RPMI8226 (cell line): Measurements from ENCODE around the gene GRM4.

Experiments used
- DNase-seq: peaks from one replicate; pipeline ENCODE4 v3.0.0-alpha.2; 2015

Gene GRM4

GRCh38 chr6:34106421-34106820, 39.5 kb downstream of the GRM4 start:
- DNase-seq: no peak

DNA sequence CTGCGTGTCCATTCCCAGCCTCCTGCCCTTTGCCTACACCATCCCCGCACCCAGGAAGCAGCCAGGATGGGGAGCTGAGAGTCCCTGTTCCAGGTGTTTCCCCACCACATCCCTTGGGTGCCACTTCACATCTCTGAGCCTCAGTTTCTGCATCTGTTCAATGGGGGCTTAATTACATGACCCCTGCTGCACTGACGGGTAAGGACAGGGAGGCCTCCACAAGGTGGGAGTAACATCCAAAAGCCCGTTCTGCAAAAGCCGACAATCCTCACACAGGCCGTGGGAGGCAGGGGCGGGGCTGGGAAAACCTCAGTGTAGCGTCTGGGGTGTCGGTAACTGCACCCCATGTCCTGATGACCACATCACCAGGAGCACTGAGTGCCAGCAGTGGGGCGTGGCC, 41.3 kb downstream of the GRM4 start:
- no peak for DNase-seq

DNA sequence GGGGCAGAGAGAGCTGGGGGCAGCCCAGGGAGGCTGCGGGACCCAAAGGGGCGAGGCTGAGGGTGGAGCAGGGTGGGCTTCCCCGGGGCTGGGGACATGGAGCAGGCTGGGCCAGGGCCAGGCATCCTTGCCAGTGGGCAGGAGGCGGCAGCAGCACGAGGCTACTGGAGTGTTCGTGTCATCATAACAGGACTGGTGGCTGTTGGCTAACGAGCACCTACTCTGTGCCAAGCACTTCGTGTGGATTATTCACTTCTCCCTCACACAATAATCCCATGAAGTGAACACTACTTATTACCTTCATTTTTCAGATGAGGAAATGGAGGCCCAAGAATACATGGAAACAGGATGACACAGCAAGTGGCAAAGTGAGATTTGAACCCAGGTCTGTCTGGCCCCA, 41.7 kb downstream of the GRM4 start:
- DNase-seq: no peak

DNA sequence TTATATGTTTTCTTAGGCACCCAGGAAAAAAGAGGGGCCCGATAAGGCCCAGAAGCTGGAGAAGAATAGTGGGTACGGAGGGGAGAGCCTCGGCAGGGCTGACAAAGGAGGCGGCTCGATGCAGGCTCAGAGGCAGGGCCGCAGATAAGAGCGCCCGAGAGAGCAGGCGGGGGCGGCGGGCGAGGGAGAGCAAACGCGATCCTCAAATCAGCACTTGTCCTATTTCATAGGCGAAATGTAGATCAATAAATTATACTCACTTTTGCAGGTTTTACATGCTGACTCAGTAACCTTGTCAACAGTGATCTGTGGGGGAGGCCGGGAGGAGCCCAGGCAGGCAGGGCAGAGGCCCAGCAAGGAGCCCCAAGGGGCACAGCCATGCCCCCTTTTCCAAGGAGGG, 42.6 kb downstream of the GRM4 start:
- no peak for DNase-seq

GRCh38 chr6:34102696-34103095, 43.2 kb downstream of the GRM4 start:
- DNase-seq: no peak

GRCh38 chr6:34102099-34102656, 43.7 kb downstream of the GRM4 start:
- DNase-seq: no peak

DNA sequence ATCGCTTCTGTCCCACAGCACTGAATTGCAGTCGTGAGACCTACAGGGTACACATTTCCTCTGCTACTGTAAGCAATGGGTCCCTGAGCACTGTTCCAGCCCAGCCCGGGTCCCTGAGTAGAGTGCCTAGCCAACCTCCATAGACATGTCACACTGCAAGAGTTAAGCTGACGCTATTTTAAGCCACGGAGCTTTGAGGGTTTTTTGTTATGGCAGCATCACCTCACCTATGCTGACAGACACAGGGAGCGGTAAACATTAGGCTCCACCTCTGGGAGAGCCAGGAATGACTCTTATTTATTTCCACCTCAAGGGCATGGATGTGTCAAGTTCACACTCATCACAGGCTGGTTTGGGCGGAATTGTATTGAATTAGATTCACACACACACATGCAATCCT, 45.1 kb downstream of the GRM4 start:
- DNase-seq: no peak

- no peak for DNase-seq
Measured at GRCh38 chr6:34099878-34100277, 46.0 kb downstream of the GRM4 start.

DNA sequence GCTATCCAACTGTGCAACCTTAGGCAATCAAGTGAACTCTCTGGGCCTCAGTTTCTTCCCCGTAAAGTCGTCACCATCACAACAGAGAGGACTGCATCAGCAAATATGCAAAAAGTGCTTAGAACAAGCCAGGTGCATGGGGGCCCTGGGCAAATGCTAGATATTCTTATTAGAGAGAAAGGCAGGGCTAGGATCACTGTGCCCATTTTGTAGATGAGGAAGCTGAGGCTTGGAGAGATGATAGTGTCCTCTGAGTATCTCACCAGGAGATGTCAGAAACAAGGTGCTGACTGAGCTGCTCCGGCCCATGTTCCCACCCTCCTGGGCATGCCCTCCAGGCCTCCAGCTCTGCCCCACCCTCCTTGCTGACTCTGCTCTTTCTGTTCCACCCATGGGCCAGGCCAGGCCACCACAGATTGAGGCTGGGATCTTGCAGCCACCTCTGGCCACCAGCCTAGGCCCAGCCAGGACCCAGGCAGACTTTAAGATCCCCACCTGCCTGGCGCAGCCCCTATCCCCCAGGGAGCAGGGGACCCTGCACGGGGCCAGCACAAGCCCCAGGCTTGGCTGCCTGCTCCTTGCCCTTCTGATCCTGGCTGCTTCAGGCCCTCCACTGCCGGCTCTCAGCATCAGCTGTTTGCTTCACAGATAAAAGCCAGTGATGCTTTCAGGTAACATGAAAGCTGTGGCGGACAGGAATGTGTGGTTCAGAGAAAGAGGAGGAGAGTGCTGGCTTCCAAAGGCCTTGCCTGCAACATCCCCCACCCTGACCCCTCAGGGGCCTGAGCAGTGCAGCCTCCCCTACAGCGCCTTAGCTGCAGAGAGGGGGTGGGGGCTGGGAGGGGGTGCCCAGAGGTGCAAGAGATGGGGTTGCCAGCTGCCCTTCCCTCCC, 47.6 kb downstream of the GRM4 start:
- DNase-seq: peak; percentile 90

- DNase-seq: no peak
Measured at GRCh38 chr6:34096814-34097213, 49.1 kb downstream of the GRM4 start.

GRCh38 chr6:34096193-34096592, 49.7 kb downstream of the GRM4 start:
- DNase-seq: no peak

DNA sequence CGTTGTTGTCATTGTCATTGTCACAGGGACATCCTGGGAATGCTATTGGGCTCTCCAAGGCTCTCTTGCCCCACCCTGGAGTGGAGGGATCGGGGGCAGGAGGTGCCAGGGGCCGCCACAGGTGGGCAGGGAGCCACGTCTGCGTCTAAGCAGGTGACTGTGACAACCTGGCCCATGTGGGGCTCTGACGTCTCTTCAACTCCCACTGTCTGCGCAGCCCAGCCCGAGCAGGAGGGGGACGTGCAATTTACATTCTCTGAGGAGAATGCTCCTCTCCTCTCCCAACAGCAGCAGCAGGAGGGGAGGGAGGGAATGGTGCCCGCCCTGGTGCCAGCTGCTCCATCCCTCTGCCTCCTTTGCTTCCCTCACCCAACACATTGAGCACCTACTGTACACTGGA, 50.1 kb downstream of the GRM4 start:
- no peak for DNase-seq

DNA sequence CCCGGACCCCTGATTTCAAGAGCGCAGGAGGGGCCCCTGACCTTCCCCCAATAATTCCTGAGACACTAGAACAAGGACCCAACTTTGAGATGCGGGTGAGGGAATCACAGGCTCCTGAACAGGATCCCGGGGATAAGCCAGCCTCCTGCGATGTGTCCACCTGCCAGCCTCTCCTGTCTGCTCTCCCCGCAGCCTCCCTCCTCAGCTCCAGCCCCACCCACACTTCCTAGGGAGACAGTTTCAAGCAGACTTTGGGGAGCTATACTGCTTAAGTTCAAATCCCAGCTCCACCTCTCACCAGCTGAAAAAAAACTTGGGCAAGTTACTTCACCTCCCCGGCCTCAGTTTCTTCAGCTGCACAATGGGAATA, 50.8 kb downstream of the GRM4 start:
- no peak for DNase-seq

- peak; percentile 26 for DNase-seq
Measured at GRCh38 chr6:34094474-34095135, 51.3 kb downstream of the GRM4 start.

- peak; percentile 48 for DNase-seq
Measured at GRCh38 chr6:34093854-34094430, 51.9 kb downstream of the GRM4 start.

DNA sequence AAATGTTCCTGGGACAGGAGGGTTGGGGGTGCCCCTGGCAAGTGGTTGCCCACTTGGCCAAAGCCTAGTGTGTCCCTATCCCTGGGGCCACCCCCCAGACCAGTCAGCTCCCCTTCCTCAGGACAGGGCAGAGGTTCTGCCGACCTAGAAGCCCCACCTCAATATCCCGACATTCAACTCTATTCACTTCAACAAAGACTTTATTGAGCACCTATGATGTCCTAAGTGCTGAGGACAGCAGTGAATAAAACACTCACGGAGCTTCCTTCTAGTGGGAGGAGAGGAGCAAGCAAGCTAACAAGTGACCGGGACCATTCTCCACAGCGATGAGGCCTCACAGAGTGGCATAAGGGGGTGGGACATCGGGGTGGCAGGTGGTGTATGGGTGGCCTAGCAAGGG, 52.7 kb downstream of the GRM4 start:
- no peak for DNase-seq

DNA sequence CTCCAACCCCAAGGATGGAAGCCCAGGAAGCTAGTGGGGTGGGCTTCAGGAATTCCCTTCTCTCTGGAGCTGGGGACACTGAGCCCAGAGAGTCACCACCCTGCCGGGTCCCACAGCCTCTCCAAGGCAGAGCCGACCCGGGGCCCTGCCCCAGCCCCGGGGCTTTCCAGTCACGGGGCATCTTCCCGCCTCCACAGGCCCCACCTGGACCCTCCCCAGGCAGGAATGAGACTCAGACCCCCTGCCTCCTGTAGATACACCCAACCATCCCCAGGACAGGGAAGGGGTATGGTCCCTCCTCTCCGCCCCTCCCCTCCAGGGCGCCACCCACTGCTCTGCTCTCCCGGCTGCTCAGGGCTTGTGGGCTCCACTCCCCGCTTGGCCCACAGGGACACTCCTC, 53.3 kb downstream of the GRM4 start:
- DNase-seq: no peak

GRCh38 chr6:34090935-34091334, 55.0 kb downstream of the GRM4 start:
- no peak for DNase-seq

DNA sequence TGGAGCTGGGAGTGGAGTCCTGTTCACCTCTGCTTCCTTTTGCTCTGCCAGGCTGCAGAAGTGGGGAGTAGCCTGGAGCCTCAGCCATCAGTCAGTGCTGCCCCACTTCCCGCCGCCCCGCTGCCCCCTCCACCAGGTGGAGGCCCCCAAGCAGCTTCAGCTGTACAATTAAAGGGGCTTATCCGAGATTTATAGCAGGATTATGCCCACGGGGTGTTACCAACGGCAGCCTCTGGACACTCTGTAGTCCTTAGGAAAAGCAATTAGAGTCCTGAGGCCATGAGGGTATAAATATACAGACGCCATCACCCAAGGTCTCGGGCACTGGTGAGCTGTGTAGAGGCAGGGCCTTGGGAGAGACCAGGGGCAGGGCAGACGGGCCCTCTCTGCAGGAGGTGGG, 55.4 kb downstream of the GRM4 start:
- DNase-seq: no peak

- no peak for DNase-seq
Measured at GRCh38 chr6:34086558-34086957, 59.3 kb downstream of the GRM4 start.

GRCh38 chr6:34085453-34086170, 60.3 kb downstream of the GRM4 start:
- DNase-seq: no peak

DNA sequence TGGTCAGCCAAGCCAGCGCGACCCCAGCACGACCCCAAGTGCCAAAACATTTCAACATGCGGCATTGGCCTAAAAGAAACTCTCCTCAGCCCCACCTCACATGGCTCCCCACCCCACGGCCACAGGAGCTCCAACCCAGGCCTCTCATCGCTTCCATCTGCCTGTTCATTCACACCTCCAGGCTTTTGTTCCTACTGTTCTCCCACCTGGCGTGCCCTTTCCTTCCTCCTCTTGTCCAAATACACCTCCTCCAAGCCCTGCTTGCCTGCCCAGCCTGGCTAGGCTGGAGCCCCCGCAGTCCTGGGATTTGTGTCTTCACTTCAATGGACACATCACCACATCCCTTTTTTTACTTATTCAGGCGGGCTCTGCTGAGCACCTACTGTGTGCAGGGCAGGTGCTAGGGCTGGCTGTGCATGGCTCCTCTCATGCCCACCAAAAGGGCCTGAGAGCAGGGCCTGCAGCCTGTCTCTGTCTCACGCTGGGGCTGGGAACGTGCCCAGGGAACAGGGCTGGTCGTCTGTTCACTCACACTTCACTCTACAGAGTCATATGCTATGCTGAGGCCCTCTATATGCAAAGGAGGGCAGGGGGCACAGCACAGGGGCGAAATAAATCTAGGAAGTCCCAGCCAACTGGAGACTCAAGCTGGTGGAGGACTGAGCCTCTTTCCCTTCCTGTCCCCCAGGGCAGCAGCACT, 61.1 kb downstream of the GRM4 start:
- no peak for DNase-seq
